CD4-positive, alpha-beta T cell treated with Interleukin-2 at 100 ng/mL for 4 hours (primary cell): Measurements from ENCODE around the gene AKAP5.
"Not testable (repeated sequence)": the region's sequence is repeated elsewhere in the genome, so short reads cannot be mapped to it uniquely, and the experiment has no call there.

Source experiments
- DNase-seq: peaks from one replicate; pipeline ENCODE4 v3.0.0-alpha.2; 2020; ENCODE audit warnings: low spot score

The AKAP5 gene

GRCh38 chr14:64503434-64504309 lies 38.4 kb downstream of the AKAP5 start, which contains the start of gene ZBTB25:
Gene ZBTB25, minus strand, starts transcription at chr14:64503838. Its CDS starts 13,305 bp downstream, at chr14:64490533.
- peak; percentile 97 for DNase-seq

- DNase-seq = peak; percentile 83
Observed at GRCh38 chr14:64504310-64504896, 39.1 kb downstream of the AKAP5 start, which contains the start of gene ZBTB1. Gene ZBTB1, plus strand, starts transcription at chr14:64504770. Its CDS starts 16,735 bp downstream, at chr14:64521505.

- DNase-seq = peak; percentile 86
Observed at GRCh38 chr14:64504897-64505794, 39.8 kb downstream of the AKAP5 start.

GRCh38 chr14:64506721-64507120 lies 41.4 kb downstream of the AKAP5 start:
- no peak for DNase-seq

- peak; percentile 56 for DNase-seq
Observed at GRCh38 chr14:64507376-64508156, 42.3 kb downstream of the AKAP5 start.

- no peak for DNase-seq
Observed at GRCh38 chr14:64508215-64508776, 43.0 kb downstream of the AKAP5 start.

- DNase-seq = no peak
Observed at GRCh38 chr14:64509036-64509435, 43.7 kb downstream of the AKAP5 start.

GRCh38 chr14:64510825-64511671 lies 45.7 kb downstream of the AKAP5 start:
- peak; percentile 75 for DNase-seq

GRCh38 chr14:64513271-64513670 lies 48.0 kb downstream of the AKAP5 start:
- DNase-seq = no peak

GRCh38 chr14:64515053-64515452 lies 49.8 kb downstream of the AKAP5 start:
- no peak for DNase-seq

- no peak for DNase-seq
Observed at GRCh38 chr14:64516969-64517368, 51.7 kb downstream of the AKAP5 start.

GRCh38 chr14:64517667-64518066 lies 52.4 kb downstream of the AKAP5 start:
- not testable (repeated sequence) for DNase-seq

GRCh38 chr14:64518229-64518628 lies 52.9 kb downstream of the AKAP5 start:
- DNase-seq = no peak

- DNase-seq = no peak
Observed at GRCh38 chr14:64520699-64521098, 55.4 kb downstream of the AKAP5 start.

GRCh38 chr14:64522591-64523355 lies 57.5 kb downstream of the AKAP5 start:
- DNase-seq = no peak
